ENCODE measurements around the gene ZFPM1.

The ZFPM1 gene

DNA sequence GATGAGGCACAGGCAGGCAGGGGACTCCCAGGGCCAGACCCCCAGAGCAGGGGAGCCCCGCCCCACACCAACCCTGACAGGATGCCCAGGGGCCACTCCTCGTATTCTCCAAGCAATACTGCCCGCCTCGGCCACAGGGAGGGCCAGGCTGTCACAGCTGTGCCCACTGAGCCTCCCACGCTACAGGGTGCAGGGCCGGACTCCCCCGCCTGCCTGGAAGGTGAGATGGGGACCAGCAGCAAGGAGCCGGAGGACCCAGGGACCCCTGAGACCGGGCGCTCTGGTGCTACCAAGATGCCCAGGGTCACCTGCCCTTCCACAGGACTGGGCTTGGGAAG is 18.8 kb upstream of the ZFPM1 start:
- no peak for DNase-seq (ENCODE audit: low spot score)

DNA sequence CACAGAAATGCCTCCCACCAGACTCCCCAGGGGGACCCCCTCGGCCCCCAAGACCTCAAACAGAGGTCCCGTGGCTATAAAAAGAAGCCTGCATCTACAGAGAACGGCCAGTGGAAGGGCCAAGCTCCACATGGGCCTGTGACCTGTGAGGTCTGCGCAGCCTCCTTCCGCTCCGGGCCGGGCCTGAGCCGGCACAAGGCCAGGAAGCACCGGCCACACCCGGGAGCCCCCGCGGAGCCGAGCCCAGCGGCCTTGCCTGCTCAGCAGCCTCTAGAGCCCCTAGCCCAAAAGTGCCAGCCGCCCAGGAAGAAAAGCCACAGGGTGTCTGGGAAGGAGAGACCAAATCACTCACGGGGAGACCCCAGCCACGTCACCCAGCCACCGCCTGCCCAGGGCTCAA is 18.3 kb upstream of the ZFPM1 start:
- DNase-seq (ENCODE audit: low spot score) = no peak

- DNase-seq (ENCODE audit: low spot score) = no peak
Observed at GRCh38 chr16:88435437-88436355, 17.4 kb upstream of the ZFPM1 start.

DNA sequence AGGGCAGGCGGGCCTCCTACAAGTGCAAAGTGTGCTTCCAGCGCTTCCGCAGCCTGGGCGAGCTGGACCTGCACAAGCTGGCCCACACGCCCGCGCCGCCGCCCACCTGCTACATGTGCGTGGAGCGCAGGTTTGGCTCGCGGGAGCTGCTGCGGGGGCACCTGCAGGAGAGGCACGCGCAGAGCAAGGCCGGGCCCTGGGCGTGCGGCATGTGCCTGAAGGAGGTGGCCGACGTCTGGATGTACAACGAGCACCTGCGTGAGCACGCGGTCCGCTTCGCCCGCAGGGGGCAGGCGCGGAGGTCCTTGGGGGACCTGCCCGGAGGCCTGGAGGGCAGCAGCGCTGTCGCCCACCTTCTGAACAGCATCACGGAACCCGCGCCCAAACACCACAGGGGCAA is 16.3 kb upstream of the ZFPM1 start:
- no peak for DNase-seq (ENCODE audit: low spot score)

DNA sequence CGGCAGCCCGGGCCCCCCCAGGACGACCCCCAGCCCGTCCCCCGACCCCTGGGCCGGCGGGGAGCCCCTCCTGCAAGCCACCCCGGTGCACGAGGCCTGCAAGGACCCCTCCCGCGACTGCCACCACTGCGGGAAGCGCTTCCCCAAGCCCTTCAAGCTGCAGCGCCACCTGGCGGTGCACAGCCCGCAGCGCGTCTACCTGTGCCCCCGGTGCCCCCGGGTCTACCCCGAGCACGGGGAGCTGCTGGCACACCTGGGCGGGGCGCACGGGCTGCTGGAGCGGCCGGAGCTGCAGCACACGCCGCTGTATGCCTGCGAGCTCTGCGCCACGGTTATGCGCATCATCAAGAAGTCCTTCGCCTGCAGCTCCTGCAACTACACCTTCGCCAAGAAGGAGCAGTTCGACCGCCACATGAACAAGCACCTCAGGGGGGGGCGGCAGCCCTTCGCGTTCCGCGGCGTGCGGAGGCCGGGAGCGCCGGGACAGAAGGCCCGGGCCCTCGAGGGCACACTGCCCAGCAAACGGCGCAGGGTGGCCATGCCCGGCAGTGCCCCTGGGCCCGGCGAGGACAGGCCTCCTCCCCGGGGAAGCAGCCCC is 15.6 kb upstream of the ZFPM1 start:
- DNase-seq (ENCODE audit: low spot score) = peak; percentile 20

DNA sequence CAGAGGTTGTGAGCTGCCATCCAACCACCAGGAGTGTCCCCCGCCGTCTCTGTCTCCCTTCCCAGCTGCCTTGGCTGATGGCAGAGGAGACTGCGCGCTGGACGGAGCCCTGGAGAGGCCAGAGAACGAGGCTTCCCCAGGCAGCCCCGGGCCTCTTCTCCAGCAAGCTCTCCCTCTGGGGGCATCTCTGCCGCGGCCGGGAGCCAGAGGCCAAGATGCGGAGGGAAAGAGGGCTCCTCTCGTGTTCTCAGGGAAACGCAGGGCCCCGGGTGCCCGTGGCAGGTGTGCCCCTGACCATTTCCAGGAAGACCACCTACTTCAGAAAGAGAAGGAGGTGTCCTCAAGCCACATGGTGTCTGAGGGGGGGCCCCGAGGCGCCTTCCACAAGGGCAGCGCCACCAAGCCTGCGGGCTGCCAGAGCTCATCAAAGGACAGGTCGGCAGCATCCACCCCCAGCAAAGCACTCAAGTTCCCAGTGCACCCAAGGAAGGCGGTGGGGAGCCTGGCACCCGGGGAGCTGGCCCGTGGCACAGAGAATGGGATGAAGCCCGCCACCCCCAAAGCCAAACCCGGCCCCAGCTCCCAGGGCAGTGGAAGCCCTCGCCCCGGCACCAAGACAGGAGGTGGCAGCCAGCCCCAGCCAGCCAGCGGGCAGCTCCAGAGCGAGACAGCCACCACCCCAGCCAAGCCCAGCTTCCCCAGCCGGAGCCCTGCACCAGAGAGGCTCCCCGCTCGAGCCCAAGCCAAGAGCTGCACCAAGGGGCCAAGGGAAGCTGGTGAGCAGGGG is 14.8 kb upstream of the ZFPM1 start:
- DNase-seq (ENCODE audit: low spot score) = no peak

GRCh38 chr16:88439016-88439415 is 14.1 kb upstream of the ZFPM1 start:
- no peak for DNase-seq (ENCODE audit: low spot score)

DNA sequence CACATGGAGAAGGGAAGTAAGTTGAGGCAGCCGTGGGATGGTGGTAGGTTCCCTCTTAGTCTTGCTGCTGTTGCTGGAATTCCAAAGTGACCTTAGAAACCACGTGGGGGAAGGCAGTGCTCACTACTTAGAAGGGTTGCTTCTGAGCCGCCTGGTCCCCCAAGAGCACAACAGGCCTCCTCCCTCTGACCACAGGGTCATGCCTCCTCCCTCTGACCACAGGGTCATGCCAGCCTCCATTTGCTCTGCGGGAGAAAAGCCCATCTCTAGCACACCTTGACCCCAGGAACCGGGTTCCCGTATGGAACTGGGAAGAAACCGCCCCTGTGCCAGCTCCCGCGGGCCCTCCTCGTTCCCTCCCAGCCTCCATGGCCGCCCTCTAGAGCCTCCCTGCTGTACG is 13.4 kb upstream of the ZFPM1 start:
- DNase-seq (ENCODE audit: low spot score) = no peak

- DNase-seq (ENCODE audit: low spot score) = no peak
Observed at GRCh38 chr16:88440111-88440510, 13.0 kb upstream of the ZFPM1 start.

DNA sequence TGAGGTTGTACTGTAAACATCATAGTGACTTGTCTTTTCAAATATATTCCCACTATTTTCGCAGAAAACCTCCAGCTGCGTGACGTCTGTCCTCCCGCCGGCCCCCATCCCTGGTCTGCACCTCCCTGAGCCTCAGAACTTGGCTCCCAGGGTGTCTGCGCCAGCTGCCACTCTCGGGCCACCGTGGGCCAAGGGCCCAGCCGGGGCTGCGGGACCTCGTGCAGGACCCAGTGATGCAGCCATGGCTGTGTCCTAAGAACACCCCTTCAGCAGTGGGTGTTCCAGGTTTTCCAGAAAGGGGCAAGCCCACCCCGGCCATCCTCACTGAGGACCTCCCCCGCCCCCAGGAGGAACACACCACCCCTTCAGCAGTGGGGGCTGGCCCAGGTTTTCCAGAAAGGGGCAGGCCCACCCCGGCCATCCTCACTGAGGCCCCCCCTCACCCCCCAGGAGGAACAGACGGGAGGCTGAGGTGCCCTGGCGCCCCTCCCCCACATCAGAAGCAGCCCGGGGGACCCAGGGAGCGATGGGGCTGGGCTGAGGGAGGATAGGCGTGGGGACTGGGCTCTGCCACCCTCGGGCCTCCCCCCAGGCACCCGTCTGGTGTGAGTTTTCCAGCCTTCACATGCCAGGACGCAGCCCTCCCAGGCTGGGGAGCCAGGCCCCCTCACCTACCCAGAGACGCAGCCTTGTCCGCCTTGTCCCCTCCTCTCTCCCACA is 12.2 kb upstream of the ZFPM1 start:
- DNase-seq (ENCODE audit: low spot score) = no peak

DNA sequence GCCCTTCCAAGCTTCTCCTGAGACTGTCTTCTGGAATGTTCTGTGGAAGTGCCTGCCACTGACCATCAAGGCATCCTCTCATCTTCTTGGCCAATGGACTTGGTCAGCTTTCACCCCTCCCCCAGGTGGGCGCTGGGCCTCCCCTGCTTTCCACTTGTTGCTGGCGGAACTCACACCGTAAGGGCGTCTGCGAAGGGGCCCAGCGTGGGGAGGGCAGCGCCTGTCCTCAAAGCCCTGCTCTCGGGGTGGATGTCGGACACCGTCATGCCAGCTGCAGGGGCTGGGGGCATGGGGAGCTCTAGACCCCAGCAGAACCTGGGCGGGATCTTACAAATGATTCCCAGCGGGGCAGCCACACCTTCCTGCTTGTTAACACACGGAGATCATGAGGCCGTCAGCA is 11.6 kb upstream of the ZFPM1 start:
- DNase-seq (ENCODE audit: low spot score) = no peak

DNA sequence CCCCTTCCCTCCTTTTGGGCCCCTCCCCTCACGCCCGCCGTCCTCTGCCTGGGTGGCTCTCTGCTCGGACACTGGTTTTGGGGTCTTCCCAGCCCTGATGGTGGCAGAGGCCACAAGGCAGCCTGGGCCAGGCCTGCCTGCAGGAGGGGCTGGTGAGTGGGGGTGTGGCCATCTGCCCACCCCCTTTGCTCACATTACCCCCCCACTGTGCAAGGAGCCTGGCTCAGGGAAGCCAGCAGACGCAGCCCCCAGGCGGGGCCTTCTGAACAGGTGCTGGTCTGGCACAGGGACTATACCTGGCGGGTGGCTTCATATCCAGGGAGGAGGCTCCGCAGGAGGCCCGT is 10.7 kb upstream of the ZFPM1 start:
- DNase-seq (ENCODE audit: low spot score) = no peak

GRCh38 chr16:88442727-88443576 is 10.1 kb upstream of the ZFPM1 start:
- peak; percentile 68 for DNase-seq (ENCODE audit: low spot score)

- no peak for DNase-seq (ENCODE audit: low spot score)
Observed at GRCh38 chr16:88444826-88445582, 8.1 kb upstream of the ZFPM1 start.

GRCh38 chr16:88445583-88445960 is 7.5 kb upstream of the ZFPM1 start:
- DNase-seq (ENCODE audit: low spot score) = no peak

DNA sequence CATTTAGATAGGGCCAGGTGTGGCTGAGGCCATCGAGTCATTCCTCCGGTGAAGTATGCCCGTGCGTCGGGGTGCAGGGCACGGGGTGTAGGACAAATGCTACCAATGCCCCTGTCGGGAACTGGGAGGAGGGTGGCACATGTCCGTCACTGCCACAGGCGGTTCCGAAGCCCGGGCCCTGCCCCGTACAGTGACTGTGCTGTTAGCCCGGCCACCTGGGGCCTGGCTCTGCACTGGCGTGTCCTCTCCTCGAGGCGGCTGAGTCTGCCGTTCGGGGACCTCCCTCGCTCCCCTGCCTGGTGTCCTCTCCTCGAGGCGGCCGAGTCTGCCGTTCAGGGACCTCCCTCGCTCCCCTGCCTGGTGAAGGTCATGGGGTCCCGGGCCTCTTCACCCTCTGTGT is 7.0 kb upstream of the ZFPM1 start:
- no peak for DNase-seq (ENCODE audit: low spot score)

GRCh38 chr16:88446736-88447135 is 6.3 kb upstream of the ZFPM1 start:
- DNase-seq (ENCODE audit: low spot score) = no peak

DNA sequence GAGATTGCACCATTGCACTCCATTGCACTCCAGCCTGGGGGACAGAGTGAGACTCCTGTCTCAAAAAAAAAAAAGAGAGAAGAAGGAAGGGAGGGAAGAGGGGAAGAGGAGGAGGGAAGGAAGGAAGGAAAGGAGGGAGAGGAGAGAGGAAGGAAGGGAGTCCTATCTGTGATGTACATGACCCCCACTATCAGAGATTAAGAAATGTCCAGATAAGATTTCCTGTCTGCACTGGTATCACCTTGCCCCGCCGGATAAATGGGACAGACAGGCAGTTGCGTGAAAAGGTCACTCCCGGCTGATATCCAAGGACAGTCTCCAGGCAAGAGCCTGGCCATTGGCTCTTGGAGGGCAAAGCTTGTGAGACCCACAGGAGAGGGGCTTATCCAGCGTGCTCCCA is 5.2 kb upstream of the ZFPM1 start:
- no peak for DNase-seq (ENCODE audit: low spot score)

GRCh38 chr16:88448461-88449266 is 4.4 kb upstream of the ZFPM1 start:
- DNase-seq (ENCODE audit: low spot score) = no peak

- no peak for DNase-seq (ENCODE audit: low spot score)
Observed at GRCh38 chr16:88449267-88449561, 3.9 kb upstream of the ZFPM1 start.
